ENCODE data around the gene UBAC1. TPM values are rescaled to one million over a fixed set of nuclear protein-coding genes. Genes with fewer than 3 reads are reported as not detected.
"Not testable (repeated sequence)": the region's sequence is repeated elsewhere in the genome, so short reads cannot be mapped to it uniquely, and the experiment has no call there.

The UBAC1 gene
- total RNA-seq, 2 experiments from 2014 or later: 16.4 to 19.6 TPM

DNA sequence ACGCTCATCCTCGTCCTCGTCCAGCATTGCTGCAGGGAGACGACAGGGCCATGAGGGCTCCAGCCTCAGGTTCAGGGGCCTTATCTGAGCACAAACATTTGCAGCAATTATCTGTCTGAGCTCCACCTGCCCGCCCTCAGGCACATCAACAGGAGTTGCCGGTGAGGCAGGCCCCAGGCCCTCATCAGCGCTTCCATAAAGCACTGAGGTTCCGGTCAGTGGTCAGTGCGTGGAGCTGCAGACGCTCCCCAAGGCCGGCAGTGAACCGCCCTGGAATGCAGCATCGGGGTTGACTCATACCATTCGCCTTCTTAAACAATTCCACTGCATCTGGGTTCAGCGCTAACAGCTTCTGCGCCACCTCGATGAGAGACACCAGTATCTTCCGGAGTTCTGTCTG, 15.2 kb downstream of the UBAC1 start:
- H3K4me1 Mint-ChIP-seq (ENCODE audit: low read depth): peaks cover 5% of the 10 kb centered on the region
- intact Hi-C loops (cut with DNase I, micrococcal nuclease): no loop called here
- TF ChIP-seq, protein P1, sequence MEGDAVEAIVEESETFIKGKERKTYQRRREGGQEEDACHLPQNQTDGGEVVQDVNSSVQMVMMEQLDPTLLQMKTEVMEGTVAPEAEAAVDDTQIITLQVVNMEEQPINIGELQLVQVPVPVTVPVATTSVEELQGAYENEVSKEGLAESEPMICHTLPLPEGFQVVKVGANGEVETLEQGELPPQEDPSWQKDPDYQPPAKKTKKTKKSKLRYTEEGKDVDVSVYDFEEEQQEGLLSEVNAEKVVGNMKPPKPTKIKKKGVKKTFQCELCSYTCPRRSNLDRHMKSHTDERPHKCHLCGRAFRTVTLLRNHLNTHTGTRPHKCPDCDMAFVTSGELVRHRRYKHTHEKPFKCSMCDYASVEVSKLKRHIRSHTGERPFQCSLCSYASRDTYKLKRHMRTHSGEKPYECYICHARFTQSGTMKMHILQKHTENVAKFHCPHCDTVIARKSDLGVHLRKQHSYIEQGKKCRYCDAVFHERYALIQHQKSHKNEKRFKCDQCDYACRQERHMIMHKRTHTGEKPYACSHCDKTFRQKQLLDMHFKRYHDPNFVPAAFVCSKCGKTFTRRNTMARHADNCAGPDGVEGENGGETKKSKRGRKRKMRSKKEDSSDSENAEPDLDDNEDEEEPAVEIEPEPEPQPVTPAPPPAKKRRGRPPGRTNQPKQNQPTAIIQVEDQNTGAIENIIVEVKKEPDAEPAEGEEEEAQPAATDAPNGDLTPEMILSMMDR (IDR thresholded peaks at IDR 0.05): no peak
- H3K27ac ChIP-seq (ENCODE audit: low read depth in 1 of 2, low read length in 2 of 2): no peak overlapping the region
- ATAC-seq (ENCODE audit: poor library complexity) (no peak), DNase-seq (no peak)
- no peaks in the 10 kb centered on the region for H3K27me3 Mint-ChIP-seq
- H3K4me3 ChIP-seq (ENCODE audit: low read length): no peak overlapping the region
- H3K36me3 Mint-ChIP-seq (ENCODE audit: low read depth): peaks cover 86% of the 10 kb centered on the region
- H3K27me3 ChIP-seq (ENCODE audit: control insufficient read depth in 1 of 2, insufficient read depth in 2 of 2, low read length in 2 of 2): no peaks in the 10 kb centered on the region
- no peak overlapping the region for H3K27ac Mint-ChIP-seq
- ChIA-PET CTCF (no interaction called here), POLR2A (no interaction called here)
- H3K4me3 Mint-ChIP-seq: no peak overlapping the region
- H3K36me3 ChIP-seq (ENCODE audit: insufficient read depth, low read length): peaks cover 48% of the 10 kb centered on the region
- H3K9me3 Mint-ChIP-seq: no peaks in the 10 kb centered on the region
- no peaks in the 10 kb centered on the region for H3K4me1 ChIP-seq (ENCODE audit: insufficient read depth, low read length)
- no peaks in the 10 kb centered on the region for H3K9me3 ChIP-seq (ENCODE audit: control insufficient read depth in 1 of 2, insufficient read depth in 1 of 2, low read length in 2 of 2)

DNA sequence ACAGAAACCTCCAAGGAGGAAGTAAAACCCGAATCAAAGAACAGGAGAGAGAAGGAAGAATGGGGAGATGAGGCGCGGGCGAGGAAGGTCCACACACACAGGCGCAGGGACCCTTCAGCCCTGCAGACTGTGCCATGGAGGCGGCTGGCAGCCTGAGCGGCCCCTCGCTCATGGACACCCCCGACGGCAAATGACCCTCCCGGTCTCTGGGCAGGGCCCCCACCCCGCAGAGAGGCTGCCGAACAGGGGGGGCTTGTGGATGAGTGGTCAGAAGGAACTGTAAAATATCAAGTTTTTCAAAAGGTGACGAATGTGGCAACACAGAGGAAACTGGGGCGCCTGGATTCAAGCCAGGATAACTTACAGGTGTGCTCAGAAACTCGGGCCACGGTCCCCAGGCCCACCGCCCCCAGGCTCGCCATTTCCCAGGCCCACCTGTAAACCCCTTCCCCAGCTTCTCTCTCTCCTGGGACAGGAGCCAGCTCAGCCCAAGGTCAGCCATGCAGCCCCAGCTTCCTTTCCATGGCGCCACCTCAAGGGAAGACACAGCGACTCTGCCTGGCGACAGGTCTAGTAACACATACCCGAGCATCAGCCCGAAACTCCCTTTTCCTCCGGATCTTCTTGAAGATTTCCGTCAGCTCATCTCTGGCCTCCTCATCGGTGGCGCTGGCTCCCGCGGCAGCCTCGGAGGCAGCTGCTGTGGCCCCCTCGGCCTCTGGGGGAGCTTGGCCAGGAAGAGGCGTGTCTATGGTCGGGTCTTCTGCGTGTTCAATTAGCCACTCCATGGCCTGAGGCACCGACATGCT, 16.5 kb downstream of the UBAC1 start:
- H3K9me3 Mint-ChIP-seq: no peaks in the 10 kb centered on the region
- ATAC-seq (ENCODE audit: poor library complexity) (no peak), DNase-seq (peak in 1 of 14 experiments; percentile 9)
- intact Hi-C loops (cut with DNase I, micrococcal nuclease): no loop called here
- ChIA-PET POLR2A (no interaction called here), CTCF (no interaction called here)
- peaks cover 0 to 4% of the 10 kb centered on the region in 2 experiments for H3K9me3 ChIP-seq (ENCODE audit: control insufficient read depth in 1 of 2, insufficient read depth in 1 of 2, low read length in 2 of 2)
- H3K27me3 Mint-ChIP-seq: no peaks in the 10 kb centered on the region
- TF ChIP-seq, protein P1 (IDR thresholded peaks at IDR 0.05): no peak
- no peak overlapping the region for H3K27ac Mint-ChIP-seq
- H3K27me3 ChIP-seq (ENCODE audit: control insufficient read depth in 1 of 2, insufficient read depth in 2 of 2, low read length in 2 of 2): no peaks in the 10 kb centered on the region
- no peak overlapping the region for H3K27ac ChIP-seq (ENCODE audit: low read depth in 1 of 2, low read length in 2 of 2)
- peaks cover 5% of the 10 kb centered on the region for H3K4me1 Mint-ChIP-seq (ENCODE audit: low read depth)
- H3K36me3 Mint-ChIP-seq (ENCODE audit: low read depth): peaks cover 89% of the 10 kb centered on the region
- H3K4me3 ChIP-seq (ENCODE audit: low read length): no peak overlapping the region
- H3K4me3 Mint-ChIP-seq: no peak overlapping the region
- H3K4me1 ChIP-seq (ENCODE audit: insufficient read depth, low read length): no peaks in the 10 kb centered on the region
- peaks cover 42% of the 10 kb centered on the region for H3K36me3 ChIP-seq (ENCODE audit: insufficient read depth, low read length)

DNA sequence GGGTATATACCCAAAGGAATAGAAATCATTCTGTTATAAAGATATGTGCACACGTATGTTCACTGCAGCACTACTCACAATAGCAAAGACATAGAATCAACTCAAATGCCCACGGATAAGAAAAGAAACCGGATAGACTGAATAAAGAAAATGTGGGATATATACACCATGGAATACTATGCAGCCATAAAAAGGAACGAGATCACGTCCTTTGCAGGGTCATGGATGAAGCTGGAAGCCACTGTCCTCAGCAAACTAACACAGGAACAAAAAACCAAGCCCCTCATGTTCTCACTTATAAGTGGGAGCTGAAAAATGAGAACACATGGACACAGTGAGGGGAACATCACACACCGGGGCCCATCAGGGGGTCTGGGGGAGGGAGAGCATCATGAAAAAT, 17.6 kb downstream of the UBAC1 start:
- H3K4me1 ChIP-seq (ENCODE audit: insufficient read depth, low read length); H3K4me3 Mint-ChIP-seq; H3K27me3 Mint-ChIP-seq; CTCF ChIA-PET; H3K27ac Mint-ChIP-seq; H3K4me3 ChIP-seq (ENCODE audit: low read length); H3K27ac ChIP-seq (ENCODE audit: low read depth in 1 of 2, low read length in 2 of 2); H3K9me3 Mint-ChIP-seq; intact Hi-C loops (cut with DNase I, micrococcal nuclease); DNase-seq; H3K27me3 ChIP-seq (ENCODE audit: control insufficient read depth in 1 of 2, insufficient read depth in 2 of 2, low read length in 2 of 2); H3K4me1 Mint-ChIP-seq (ENCODE audit: low read depth); ATAC-seq (ENCODE audit: poor library complexity); POLR2A ChIA-PET: not testable (repeated sequence)
- peaks cover 90% of the 10 kb centered on the region for H3K36me3 Mint-ChIP-seq (ENCODE audit: low read depth)
- Histone ChIP-seq H3K9me3 (ENCODE audit: control insufficient read depth in 1 of 2, insufficient read depth in 1 of 2, low read length in 2 of 2) (peaks cover 0 to 13% of the 10 kb centered on the region in 2 experiments), H3K36me3 (ENCODE audit: insufficient read depth, low read length) (peaks cover 36% of the 10 kb centered on the region)
